Measurements from ENCODE around the gene MRPS18B. TPM values are rescaled to one million over a fixed set of nuclear protein-coding genes. Genes with fewer than 3 reads are reported as not detected.
"Not testable (repeated sequence)": the region's sequence is repeated elsewhere in the genome, so short reads cannot be mapped to it uniquely, and the experiment has no call there.

Gene MRPS18B
- polyA plus RNA-seq, 1 experiment, result 56.6 TPM

DNA sequence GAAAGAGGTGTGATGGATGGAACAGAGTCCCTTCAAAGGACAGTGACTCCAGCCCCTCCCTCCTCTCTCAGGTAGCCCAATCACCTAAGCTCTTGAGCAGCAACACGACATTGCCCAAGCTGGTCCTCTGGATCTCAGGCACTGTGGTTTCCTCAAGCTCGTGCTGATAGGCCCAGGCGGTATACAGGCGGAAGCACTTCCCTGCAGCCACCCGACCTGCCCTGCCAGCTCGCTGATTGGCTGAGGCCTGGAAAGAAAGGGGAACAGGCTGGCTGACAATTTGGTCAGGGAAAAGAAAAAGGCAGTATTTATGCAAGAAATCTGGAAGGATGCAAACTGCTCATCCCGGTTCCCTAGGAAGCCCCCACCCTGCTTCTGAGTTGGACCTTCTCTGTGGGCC, 38.9 kb downstream of the MRPS18B start:
- Histone ChIP-seq H3K4me3 (ENCODE audit: low read depth, low read length) (no peak overlapping the region), H3K27me3 (ENCODE audit: control insufficient read depth, insufficient read depth, low read length) (no peaks in the 10 kb centered on the region), H3K9me3 (ENCODE audit: control insufficient read depth, insufficient read depth, low read length) (no peaks in the 10 kb centered on the region), H3K27ac (ENCODE audit: low read depth, low read length) (peak overlapping the region; percentile 21)
- TF ChIP-seq, protein P1, sequence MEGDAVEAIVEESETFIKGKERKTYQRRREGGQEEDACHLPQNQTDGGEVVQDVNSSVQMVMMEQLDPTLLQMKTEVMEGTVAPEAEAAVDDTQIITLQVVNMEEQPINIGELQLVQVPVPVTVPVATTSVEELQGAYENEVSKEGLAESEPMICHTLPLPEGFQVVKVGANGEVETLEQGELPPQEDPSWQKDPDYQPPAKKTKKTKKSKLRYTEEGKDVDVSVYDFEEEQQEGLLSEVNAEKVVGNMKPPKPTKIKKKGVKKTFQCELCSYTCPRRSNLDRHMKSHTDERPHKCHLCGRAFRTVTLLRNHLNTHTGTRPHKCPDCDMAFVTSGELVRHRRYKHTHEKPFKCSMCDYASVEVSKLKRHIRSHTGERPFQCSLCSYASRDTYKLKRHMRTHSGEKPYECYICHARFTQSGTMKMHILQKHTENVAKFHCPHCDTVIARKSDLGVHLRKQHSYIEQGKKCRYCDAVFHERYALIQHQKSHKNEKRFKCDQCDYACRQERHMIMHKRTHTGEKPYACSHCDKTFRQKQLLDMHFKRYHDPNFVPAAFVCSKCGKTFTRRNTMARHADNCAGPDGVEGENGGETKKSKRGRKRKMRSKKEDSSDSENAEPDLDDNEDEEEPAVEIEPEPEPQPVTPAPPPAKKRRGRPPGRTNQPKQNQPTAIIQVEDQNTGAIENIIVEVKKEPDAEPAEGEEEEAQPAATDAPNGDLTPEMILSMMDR (IDR thresholded peaks at IDR 0.05; ENCODE audit: low read depth, low read length), result no peak
- no peak for DNase-seq (ENCODE audit: low read depth, low spot score)
- CTCF ChIA-PET, result interaction anchor here (1.2 kb wide), 1 partner anchor 16 kb away, joined by 4 read pairs; the partner anchor contains the start of gene DHX16
- POLR2A ChIA-PET, result no interaction called here

DNA sequence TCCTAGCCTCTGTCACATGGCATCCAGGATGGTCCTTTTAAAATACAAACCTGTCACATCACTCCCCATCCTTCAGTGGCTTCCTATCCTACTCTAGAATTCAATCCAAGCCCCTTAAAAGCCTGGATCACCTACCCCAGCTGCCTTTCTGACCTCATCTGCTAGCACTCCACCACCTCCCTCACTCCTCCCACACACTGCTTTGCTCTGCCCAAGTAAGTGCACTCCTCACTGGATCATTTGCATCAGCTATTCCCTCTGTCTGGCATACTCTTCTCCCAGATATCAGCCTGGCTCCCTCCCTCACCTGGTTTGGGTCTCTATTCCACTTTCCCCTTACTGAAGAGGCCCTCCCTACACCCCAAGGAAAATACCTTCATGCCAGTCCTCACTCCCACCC, 39.8 kb downstream of the MRPS18B start:
- CTCF ChIA-PET, result no interaction called here
- H3K27ac ChIP-seq (ENCODE audit: low read depth, low read length), result no peak overlapping the region
- H3K27me3 ChIP-seq (ENCODE audit: control insufficient read depth, insufficient read depth, low read length), result no peaks in the 10 kb centered on the region
- H3K9me3 ChIP-seq (ENCODE audit: control insufficient read depth, insufficient read depth, low read length), result no peaks in the 10 kb centered on the region
- DNase-seq (ENCODE audit: low read depth, low spot score), result no peak
- H3K4me3 ChIP-seq (ENCODE audit: low read depth, low read length), result no peak overlapping the region
- TF ChIP-seq, protein P1 (IDR thresholded peaks at IDR 0.05; ENCODE audit: low read depth, low read length), result no peak
- POLR2A ChIA-PET, result no interaction called here

DNA sequence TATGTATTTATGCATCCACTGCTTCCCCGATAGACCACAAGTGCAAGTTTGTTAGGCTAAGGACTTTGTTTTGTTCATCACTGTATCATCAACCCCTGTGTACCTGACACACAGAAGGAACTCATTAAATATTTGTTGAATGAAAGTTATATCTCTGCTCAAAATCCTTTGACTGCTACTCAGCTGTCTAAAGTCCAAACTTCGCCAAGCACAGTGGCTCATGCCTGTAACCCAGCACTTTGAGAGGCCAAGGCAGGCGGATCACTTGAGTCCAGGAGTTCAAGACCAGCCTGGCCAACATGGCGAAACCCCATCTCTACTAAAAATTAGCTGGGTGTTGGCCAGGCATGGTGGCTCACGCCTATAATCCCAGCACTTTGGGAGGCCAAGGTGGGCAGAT, 40.3 kb downstream of the MRPS18B start:
- H3K27me3 ChIP-seq (ENCODE audit: control insufficient read depth, insufficient read depth, low read length); POLR2A ChIA-PET; H3K9me3 ChIP-seq (ENCODE audit: control insufficient read depth, insufficient read depth, low read length); H3K27ac ChIP-seq (ENCODE audit: low read depth, low read length); CTCF ChIA-PET; H3K4me3 ChIP-seq (ENCODE audit: low read depth, low read length); DNase-seq (ENCODE audit: low read depth, low spot score): not testable (repeated sequence)

DNA sequence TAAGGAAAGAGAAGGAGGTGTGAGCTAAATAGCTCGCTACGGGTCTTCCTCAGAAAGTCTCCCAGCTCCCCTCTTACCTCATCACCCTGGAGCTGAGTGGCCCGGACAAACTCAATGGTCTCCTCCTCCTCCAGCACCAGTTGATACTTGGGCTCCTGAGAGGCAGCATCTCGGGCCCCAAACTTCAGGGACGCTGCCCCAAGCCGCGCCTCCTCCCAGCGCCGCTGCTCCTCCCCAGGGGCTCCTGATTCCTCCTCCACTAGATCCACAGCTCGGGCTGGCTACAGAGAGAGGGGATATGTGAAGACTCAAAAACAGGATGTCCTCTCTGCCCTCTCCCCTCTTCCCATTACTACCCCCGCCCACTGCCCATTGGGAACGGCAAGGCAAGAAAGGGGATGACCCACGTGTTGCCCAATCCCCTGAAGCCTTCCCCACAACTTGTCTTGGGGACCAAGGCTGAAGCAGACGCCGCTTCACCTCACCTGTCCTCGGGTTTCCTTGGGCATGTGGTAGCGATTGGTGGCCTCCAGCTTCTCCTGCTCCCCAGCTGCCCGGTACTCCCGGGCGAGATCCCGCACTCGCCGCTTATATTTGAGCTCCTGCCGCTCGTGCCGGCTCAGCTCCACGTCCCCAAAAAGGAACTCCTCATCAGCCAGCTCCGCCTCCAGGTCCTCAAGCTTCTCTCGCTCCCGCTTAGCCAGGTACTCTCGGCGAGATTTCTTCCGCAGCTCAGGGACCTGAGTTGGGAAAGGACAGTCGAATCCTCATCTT, 47.5 kb downstream of the MRPS18B start:
- ChIA-PET CTCF (interaction anchor here (1.0 kb wide), 1 partner anchor 7 kb away, joined by 3 read pairs; the partner anchor contains the start of gene DHX16), POLR2A (no interaction called here)
- no peak for DNase-seq (ENCODE audit: low read depth, low spot score)
- Histone ChIP-seq H3K27me3 (ENCODE audit: control insufficient read depth, insufficient read depth, low read length) (no peaks in the 10 kb centered on the region), H3K9me3 (ENCODE audit: control insufficient read depth, insufficient read depth, low read length) (no peaks in the 10 kb centered on the region; the same call in 1 of the 2 replicates), H3K27ac (ENCODE audit: low read depth, low read length) (no peak overlapping the region), H3K4me3 (ENCODE audit: low read depth, low read length) (no peak overlapping the region)
- TF ChIP-seq, protein P1 (IDR thresholded peaks at IDR 0.05; ENCODE audit: low read depth, low read length), result no peak

DNA sequence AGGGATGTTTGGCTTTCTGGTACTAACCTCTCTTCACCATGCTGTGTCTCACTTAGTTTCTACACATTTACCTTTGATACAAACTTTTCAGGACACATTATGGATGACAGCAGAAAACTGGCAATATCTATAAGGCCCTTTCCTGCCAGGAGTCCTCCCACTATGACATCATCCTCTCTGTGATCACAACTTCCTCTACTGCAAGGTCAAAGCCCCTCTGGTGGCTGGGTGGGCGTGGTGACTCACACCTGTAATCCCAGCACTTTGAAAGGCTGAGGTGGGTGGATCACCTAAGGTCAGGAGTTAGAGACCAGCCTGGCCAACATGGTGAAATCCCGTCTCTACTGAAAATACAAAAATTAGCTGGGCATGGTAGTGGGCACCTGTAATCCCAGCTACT, 48.7 kb downstream of the MRPS18B start:
- H3K4me3 ChIP-seq (ENCODE audit: low read depth, low read length); H3K9me3 ChIP-seq (ENCODE audit: control insufficient read depth, insufficient read depth, low read length); CTCF ChIA-PET; POLR2A ChIA-PET; H3K27ac ChIP-seq (ENCODE audit: low read depth, low read length); DNase-seq (ENCODE audit: low read depth, low spot score); H3K27me3 ChIP-seq (ENCODE audit: control insufficient read depth, insufficient read depth, low read length): not testable (repeated sequence)

DNA sequence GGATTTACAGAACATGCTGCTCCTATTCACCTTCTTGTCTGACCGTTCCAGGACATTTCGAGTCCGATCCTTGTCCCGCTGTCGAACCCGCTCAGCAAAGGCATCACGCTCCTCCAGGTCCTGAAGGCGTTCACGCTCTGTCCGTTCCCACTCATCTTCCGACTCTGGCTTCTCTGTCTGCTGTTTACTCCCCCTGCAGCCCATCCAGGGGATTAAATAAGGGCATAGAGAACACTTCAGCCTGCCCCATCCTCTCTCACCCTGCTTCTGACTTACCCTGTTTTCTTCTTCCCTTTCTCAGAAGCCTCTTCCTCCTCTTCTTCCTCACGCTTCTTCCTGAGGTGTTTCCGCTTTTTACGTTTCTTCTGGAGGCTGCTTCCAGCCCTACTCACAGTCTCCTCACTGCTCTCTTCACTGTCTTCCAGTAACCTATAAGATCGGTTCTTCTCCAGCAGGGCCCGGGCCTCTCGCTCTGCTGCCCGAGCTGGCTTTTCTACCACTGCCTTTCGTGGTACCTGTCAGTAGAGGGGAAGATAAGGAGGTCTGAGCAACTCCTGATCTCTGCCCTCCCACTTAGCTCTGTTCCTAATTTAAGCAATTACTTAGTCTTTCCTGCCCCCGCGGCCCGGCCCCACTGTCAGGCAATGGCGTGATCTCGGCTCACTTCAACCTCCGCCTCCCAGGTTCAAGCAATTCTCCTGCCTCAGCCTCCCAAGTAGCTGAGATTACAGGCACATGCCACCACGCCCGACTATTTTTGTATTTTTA, 53.3 kb downstream of the MRPS18B start:
- TF ChIP-seq, protein P1 (IDR thresholded peaks at IDR 0.05; ENCODE audit: low read depth, low read length), result peak; percentile 34
- Histone ChIP-seq H3K4me3 (ENCODE audit: low read depth, low read length) (no peak overlapping the region), H3K27ac (ENCODE audit: low read depth, low read length) (no peak overlapping the region), H3K27me3 (ENCODE audit: control insufficient read depth, insufficient read depth, low read length) (no peaks in the 10 kb centered on the region), H3K9me3 (ENCODE audit: control insufficient read depth, insufficient read depth, low read length) (no peaks in the 10 kb centered on the region; the same call in 1 of the 2 replicates)
- ChIA-PET CTCF (interaction anchor here (0.6 kb wide), 1 partner anchor 416 kb away, joined by 3 read pairs; no protein-coding TSS in a partner anchor), POLR2A (no interaction called here)
- DNase-seq (ENCODE audit: low read depth, low spot score), result no peak
